GM11168 (cell line): ENCODE measurements around the gene MS4A18.
"Not testable (repeated sequence)": the region's sequence is repeated elsewhere in the genome, so short reads cannot be mapped to it uniquely, and the experiment has no call there.

Experiments used
- in situ Hi-C: fragments of 300-500 bp; cut with MboI; formaldehyde crosslinking; loops from one replicate; pipeline ENCODE4 v1.12.0; 2022; ENCODE audit warnings: low sequenced_read_pairs; ENCODE audit not compliant: unreplicated experiment

Gene MS4A18

DNA sequence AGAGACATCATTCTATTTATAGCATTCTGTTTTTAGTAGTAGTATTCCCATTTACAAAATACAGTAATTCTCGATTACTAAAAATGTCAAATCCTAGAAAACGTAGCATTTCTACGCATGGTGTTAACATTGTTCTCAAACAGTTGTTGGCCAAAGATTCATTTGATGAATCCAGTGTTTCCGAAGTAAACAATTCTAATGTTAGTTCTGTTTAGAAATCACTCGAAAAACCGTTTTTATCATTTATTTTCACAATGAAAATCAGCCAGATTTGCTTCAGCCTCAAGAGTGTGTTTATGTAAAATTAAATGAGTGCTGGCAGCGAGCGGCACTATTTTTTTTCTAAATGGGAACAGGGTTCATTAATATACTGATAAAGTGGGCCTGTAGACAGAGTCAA is 7.1 kb downstream of the MS4A18 start:
- in situ Hi-C loops = no loop called here

DNA sequence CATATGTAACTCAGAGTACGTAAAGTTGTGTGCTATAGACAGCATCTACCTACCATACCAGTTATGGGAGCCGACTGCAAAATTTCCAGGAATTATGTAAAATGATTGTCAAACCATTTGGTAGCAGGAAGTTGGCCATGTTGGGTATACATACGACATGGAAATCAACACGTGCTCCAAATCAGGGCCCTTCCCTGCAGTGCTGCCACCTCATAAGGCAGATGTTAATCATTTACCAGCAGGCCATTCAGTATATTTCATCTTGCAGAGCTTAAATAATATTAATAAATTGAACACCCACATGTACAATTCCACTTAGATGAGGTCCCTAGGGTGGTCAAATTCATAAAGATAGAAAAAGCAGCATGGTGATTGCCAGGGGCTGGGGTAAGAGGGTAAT is 9.8 kb downstream of the MS4A18 start:
- in situ Hi-C loops = no loop called here

DNA sequence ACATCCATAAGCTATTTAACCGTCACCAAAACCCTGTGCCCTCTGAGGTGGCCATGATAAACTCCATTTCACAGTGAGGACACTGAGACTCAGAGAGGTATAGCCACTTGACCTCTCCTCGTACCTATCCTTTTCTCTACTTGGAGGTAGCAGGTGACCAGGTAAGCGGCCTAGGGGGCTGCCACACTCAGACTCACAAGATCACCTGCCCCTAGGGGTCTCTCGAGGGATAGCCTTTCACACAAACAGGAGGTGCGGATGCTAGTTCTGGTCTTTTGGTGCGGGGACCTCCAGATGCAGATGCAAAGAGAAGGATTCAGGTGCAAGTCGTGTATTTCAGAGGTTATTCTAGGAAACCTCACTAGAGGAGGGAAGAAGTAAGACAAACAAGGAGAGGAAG is 14.6 kb downstream of the MS4A18 start:
- in situ Hi-C loops = no loop called here

DNA sequence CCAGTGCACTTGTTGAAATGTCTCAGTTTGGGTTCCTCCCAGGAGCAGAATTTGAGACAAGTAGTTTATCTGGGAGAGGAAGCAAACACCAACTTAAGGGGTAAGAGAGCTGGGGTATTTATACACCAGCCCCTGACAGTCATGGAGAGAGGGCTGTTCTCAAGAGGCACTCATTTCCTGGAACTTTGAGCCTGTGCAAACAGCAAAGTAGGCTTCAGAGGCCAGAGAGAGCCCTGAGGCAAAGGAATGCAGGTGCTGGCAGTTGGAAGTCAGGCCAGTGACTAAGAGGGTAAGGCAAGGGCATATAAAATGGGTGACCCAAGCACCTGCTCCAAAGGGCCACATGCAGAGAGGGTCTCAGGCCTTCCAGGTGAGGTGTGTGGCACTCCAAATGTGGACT is 16.1 kb downstream of the MS4A18 start:
- in situ Hi-C loops = no loop called here

DNA sequence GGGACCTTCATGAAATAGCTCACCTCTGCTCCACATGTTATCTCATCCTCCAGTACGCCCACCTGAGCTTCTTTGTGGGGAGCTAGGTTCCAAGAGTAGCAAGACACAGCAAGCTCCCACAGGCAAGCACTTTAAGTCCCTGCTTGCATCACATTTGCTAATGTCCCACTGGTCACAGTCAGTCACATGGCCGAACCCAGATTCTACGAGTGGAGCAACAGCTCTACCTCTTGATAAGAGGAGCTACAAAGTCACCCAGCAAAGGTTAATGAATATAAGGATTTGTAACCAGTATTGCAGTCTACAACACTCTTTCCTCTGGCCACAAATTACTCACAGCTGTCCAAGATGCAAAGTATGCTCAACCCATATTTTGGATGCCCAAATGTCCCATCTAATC is 16.9 kb downstream of the MS4A18 start:
- in situ Hi-C loops = no loop called here

DNA sequence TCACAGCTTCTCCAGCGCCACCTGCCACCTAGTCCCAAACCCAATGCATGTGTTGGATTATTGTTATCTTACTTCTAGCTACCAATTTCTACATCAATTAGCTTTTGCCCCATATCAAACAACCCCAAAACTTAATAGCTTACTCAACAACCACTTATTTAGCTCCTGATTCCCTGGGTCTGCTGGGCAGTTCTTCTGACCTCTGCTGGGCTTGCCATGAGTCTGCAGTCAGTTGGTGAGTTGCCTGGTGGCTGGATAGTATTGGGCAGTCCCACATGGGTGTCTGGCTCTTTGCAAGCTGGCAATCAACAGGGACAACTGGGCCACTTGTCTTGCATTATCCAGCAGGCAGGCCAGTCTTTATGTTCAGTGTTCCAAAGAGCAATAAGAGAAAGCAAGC is 18.5 kb downstream of the MS4A18 start:
- in situ Hi-C loops = no loop called here

DNA sequence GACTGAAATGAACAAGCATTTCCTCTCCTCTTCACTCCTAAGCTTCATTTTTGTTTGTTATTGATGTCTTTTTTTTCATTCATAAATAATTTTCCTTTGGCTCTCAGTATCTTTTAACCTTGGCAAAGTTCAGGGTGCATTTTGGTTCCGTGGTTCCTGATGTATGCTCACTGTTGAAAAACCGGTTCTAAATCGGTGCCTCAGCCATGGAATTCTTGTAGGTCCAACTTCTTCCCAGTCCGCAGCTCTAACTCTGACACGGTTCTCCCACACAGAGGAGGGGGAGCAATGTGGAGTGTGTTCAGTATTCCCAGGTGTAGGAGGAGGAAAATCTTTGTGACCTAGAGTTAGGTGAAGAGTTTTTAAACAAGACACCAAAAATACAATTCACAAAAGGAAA is 19.6 kb downstream of the MS4A18 start:
- in situ Hi-C loops = no loop called here

DNA sequence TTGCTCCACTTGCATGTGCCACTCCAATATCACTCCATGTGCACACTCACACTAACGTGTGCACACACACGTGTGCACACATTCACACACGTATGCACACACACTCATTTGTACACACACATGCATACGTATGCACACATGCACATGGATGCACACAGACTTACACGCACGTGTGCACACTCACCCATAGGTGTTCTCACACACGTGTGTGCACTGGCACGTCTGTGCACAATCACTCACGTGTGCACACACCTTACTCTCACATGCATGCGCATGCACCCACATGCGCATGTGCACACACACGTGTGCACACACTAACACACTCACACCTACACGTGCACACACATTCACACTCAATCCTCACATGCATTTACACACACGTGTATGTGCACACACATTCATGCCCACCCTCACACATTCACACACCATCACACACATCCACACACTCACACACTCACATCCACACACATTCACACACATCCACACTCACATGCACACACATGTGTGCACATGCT is 22.9 kb downstream of the MS4A18 start:
- in situ Hi-C loops = no loop called here

DNA sequence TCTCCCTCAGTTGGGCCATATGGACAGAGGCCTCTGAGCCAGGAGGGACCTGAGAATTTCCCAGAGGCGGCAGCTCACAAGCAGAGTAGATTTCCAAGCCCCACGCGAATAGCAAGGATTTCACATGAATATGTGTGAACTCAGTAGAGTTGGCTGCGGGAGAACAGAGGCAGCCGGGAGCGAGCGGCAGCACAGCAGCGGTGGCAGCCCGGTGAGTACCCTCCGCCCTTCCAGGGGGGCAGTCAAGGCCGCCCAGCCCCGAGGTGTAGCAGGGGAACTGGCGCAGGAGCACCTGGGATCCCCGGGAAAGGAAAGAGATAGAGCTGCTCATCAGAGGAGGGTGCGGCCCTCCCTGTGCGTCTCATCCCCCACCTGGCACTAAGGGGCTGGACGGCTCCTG is 23.7 kb downstream of the MS4A18 start:
- in situ Hi-C loops = no loop called here

DNA sequence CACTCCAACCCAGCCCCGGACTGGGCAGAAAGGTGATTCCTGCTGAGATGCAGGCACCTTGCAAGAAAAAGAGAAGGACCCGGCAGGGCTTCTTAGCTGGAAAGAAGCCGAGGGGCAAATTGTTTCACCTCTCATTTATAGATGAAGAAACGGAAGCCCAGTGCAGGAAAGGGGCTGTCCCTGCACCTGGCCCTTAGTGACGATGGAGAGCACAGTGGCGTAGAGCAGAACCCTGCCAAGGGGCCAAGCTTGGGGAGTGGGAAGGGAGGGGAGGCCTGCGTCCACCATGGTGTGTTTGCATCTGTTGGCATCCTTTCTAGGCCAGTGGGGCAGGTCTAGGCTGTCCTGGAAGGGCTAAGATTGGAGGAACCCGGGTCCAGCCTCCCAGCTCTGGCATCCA is 24.3 kb downstream of the MS4A18 start:
- in situ Hi-C loops = no loop called here

DNA sequence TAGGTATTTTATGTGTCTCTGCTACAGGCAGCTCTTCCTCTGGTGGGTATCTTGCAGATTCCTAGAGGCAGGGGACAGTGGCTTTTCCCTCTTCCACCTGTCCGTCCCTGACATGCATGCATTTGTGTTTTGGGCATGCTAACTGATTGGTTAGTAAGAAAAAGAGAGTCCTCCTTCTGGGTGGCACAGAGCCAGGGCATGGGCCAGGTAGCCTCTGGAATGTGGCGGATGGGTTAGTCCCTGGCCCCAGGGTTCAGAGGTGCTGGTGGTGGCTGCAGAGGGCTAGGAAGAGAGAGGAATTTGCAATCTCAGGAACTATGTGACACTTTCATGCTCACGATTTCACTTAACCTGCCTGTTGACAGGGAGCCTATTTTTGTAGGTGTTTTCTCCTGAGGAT is 26.4 kb downstream of the MS4A18 start:
- in situ Hi-C loops = no loop called here

DNA sequence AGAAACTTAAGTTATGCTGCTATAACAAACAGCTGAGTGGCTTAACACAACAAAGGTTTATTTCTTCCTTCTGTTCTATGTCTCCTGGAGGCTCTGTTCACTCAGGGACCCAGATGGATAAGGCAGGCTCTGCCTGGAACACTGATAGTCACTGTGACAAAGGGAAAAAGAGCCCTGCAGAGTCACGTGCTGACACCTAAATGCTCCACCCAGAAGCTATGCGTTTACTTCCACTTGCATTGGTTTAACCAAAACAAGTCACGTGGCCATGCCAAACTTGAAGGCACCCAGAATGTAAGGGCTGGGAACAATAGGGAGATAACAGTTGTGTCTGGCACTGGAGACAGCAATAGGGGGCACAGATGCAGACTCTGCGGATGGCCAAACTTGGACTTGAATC is 28.8 kb downstream of the MS4A18 start:
- in situ Hi-C loops = no loop called here

DNA sequence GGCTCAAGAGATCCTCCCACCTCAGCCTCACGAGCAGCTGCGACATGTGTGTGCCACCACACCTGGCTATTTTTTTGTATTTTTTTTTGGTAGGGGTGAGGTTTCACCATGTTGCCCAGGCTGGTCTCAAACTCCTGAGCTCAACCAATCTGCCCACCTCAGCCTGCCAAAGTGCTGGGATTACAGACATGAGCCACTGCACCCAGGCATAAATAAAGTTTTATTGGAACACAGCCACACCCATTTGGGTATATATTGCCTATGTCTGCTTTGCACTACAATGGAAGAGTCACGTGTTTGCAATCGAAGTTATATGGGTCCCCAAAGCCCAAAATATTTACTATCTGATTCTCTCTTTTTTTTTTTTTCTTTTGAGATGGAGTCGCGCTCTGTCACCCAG is 30.4 kb downstream of the MS4A18 start:
- in situ Hi-C loops = no loop called here

DNA sequence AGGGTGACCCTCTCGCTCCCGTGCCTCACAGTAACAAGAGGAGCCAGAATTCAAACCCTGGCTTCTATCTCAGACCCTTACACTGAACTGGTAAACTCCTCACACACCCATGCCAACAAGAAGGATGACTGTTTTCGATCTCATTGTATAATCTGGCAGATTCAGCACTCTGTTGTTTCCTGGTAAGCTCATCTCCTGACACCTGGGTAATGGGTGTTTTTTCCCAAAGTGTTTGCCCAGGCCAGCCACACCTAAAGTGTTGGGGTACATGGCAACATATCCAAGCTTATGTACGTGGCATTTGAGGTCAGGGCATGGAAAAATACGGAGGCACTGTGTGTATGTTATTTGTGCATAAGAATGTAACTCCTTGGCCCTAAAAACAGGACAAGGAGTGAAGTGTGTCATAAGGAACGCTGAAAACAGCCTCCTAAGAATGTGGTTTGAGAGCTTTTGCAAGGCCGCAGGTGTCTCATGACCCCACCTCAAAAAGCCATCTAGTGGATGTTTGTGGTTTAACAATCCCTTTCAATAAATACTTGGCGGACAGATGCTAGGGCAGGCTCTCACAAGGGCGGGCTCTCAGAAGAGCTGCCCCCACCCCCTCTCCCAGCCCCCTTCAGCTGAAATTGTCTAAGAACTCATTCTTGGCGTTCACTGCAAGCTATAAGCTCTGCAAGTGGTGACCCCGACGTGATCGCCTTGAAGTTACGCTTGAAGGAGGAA is 31.9 kb downstream of the MS4A18 start, which contains the start of gene MS4A15:
TSS of gene MS4A15 (plus strand) at position 561 of the 726 bp plus-strand sequence. CDS start 6,867 bp downstream, outside the sequence.
- in situ Hi-C loops = no loop called here

DNA sequence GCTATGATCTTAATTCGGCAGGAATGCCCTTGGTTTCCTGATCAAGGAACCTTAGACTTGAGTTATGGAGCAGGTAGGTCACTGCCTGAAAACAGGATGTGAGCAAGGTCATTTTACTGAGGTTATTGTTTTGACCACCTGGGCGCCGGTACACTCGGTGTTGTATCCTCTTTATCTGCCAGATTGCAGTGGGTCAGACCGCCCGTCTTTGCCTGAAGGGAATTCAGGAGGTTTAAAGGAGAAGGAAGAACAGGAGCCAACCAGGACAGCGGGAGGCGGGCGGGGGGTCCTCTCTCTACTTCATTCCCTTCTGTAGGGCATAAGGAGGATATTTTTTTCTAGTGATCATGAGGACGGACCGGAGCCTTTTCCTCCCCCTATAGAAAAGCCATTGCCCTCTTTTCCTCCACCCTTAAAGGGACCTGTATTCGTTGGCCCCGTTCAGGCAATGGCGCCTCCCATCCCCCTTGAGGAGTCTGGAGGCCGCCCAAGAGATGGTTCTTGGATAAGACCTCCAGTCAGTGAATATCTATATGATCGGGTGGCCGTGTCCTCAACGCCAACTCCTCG is 32.8 kb downstream of the MS4A18 start:
- in situ Hi-C loops = no loop called here

DNA sequence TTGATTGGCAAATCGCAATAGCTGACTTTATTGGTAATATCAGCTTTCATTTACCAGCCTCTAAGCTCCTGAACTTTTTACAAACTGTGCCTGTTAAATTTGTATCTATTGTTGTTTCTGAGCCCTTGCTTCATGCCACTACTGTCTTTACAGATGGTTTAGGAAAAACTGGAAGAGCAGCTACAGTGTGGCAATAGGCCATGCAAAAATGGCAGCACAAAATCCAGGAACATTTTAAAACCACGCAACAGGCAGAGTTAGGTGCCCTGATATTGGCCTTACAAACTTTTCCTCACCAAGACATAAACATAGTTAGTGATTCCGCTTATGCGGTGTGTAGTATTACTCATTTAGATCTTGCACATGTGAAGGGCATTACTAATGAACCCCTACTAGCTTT is 34.2 kb downstream of the MS4A18 start:
- in situ Hi-C loops = not testable (repeated sequence)

DNA sequence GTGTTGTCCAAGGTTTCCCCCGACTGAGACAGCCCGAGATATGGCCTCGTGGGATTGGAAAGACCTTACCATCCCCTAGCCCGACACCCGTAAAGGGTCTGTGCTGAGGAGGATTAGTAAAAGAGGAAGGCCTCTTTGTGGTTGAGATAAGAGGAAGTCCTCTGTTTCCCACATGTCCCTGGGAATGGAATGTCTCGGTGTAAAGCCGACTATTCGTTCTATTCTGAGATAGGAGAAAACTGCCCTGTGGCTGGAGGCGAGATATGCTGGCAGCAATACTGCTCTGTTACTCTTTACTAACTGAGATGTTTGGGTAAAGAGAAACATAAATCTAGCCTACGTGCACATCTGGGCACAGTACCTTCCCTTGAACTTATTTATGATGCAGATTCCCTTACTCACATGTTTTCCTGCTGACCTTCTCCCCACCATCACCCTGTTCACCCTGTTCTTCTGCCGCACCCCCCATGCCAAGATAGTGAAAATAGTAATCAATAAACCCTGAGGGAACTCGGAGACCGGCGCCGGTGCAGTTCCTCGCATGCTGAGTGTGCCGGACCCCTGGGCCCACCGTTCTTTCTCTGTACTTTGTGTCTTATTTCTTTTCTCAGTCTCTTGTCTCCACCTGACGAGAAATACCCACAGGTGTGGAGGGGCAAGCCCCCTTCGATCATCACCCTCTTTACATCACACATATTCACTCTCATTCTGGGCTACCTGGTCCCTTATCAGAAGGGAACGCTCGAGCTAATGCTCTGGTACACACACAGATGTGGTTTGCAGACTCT is 35.1 kb downstream of the MS4A18 start:
- in situ Hi-C loops = not testable (repeated sequence)

DNA sequence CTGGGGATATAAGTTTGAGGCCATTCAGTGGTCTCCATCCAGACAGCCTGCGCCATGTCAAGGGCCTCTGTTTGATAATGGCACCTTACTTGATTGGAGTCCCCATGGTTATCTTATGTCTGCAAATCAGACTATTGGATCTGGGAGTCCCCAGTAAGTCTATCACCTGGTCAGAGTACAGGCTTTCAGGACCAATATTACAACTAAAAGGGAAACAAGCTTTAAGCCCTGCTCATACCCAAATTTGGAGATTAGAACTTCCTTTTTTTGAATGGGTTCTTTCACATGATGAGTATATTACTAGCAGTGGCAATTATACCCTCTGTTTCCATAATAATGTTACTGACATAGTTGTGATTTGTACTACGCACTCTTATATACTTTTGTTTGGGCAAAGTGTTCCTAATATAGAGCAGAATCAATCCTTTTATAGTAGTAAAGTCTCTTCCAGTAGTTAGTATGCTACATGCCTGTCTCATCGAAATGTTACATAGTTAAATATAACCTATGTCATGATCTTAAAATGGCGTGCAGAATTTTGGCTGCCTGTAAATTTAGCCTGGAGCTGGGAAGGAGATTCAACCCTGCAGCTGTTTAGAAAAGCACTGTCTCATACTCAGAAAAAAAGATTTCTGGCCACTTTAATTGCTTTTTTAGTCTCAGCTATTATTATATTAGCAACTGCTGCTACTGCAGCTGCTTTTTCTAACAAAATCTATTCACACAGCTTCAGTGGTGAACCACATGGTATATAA is 37.1 kb downstream of the MS4A18 start:
- in situ Hi-C loops = no loop called here

DNA sequence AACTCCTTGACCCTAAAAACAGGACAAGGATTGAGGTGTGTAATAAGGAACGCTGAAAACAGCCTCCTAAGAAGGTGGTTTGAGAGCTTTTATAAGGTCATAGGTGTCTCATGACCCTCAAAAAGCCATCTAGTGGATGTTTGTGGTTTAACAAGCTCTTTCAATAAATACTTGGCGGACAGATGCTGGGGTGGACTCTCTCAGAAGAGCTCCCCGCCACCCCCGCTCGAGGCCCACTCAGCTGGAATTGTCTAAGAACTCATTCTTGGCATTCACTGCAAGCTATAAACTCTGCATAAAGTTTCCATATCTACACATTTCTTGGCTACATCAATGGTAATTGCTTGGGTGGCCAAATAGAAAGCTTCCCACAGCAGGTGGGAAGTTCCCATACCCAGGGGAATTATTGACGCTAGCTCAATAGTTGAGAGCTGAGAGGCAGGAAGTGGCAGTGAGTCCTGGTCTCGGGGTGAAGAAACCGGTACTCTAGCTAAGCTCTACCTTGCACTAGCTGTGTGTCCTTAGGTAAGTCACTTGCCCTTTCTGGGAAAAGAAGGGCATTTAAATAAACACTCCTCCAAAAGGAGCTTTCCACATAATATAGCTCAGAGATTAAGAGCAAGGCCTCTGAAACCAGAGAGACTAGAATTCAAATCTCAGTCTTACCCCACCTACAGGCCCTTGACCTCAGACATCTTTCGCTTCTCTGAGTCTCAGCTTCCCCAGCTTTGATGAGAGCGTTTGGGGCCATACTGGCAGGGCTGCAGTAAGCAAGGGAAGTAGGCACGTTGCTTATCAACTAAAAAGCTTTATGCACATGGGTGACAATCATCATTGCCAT is 38.6 kb downstream of the MS4A18 start:
- in situ Hi-C loops = no loop called here
